VCaP (cell line): ENCODE results near the gene USP11.

Experiments
- H3K27ac ChIP-seq: fragments of 450-650 bp; 2 replicates; pipeline ENCODE4 v1.5.1; 2017
- TF ChIP-seq, protein P1 (sequence below): fragments of 450-650 bp; conservative IDR thresholded peaks from 2 replicates; pipeline ENCODE4 v1.5.1; 2017; ENCODE audit warnings: mild to moderate bottlenecking, moderate library complexity

Gene USP11

DNA sequence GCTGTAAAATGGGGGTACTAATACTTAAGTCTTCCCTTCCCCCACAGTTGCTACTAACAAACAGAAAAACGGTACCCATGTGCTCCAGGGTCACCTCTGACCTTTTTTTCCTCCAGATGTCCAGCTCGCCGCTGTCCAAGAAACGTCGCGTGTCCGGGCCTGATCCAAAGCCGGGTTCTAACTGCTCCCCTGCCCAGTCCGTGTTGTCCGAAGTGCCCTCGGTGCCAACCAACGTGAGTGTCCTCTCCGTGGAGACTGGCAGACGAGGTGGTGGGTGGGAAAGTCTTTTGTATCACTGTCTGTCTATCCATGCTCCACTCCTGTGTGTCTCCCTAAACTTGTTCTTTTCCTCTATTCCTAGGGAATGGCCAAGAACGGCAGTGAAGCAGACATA lies 34.1 kb upstream of the USP11 start:
- TF ChIP-seq, protein P1, sequence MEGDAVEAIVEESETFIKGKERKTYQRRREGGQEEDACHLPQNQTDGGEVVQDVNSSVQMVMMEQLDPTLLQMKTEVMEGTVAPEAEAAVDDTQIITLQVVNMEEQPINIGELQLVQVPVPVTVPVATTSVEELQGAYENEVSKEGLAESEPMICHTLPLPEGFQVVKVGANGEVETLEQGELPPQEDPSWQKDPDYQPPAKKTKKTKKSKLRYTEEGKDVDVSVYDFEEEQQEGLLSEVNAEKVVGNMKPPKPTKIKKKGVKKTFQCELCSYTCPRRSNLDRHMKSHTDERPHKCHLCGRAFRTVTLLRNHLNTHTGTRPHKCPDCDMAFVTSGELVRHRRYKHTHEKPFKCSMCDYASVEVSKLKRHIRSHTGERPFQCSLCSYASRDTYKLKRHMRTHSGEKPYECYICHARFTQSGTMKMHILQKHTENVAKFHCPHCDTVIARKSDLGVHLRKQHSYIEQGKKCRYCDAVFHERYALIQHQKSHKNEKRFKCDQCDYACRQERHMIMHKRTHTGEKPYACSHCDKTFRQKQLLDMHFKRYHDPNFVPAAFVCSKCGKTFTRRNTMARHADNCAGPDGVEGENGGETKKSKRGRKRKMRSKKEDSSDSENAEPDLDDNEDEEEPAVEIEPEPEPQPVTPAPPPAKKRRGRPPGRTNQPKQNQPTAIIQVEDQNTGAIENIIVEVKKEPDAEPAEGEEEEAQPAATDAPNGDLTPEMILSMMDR: no peak

GRCh38 chrX:47199286-47199685 lies 33.5 kb upstream of the USP11 start:
- H3K27ac ChIP-seq: no peak overlapping the region
- TF ChIP-seq, protein P1: no peak

More for the DNA sequence above, 34.1 kb upstream of the USP11 start:
- no peak overlapping the region for H3K27ac ChIP-seq

- no peak overlapping the region for H3K27ac ChIP-seq
- TF ChIP-seq, protein P1: no peak
These were observed 32.2 kb upstream of the USP11 start for GRCh38 chrX:47200385-47201150.

DNA sequence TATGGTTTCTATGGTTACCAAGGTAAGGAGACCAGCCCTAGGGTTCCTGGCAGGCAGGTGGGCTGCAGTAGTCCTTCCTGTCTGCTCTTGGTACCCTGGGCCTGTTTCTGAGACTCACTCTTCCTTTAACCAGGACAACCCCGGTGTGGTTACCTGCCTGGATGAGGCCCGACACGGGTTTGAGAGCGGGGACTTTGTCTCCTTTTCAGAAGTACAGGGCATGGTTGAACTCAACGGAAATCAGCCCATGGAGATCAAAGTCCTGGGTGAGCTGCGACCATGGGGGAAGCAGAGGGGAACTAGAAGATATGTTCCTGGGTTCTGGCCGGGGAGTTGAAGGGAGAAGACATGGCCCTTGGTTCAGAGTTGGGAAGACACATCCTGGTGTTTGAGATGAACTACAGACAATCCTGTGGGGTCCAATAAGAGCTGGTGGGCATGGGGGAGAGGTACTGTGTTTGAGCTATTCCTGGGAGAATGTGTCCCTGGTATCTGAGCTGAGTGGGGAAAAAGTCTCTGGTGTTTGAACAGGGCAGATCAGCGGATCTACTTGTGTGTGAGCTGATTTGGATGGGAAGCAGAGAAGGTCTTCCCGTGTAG lies 31.4 kb upstream of the USP11 start:
- no peak overlapping the region for H3K27ac ChIP-seq

DNA sequence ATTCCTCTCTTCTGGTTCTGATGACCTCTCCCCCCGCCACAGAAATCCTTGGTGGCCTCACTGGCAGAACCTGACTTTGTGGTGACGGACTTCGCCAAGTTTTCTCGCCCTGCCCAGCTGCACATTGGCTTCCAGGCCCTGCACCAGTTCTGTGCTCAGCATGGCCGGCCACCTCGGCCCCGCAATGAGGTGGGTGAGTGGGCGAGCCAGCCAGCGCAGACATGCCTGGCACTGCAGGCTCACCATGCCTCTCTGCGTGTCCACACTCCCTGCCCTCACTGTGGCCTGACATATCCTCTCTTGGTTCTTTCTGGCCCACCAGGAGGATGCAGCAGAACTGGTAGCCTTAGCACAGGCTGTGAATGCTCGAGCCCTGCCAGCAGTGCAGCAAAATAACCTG lies 30.5 kb upstream of the USP11 start:
- TF ChIP-seq, protein P1: no peak
- no peak overlapping the region for H3K27ac ChIP-seq

More for the DNA sequence above, 31.4 kb upstream of the USP11 start:
- TF ChIP-seq, protein P1: no peak

DNA sequence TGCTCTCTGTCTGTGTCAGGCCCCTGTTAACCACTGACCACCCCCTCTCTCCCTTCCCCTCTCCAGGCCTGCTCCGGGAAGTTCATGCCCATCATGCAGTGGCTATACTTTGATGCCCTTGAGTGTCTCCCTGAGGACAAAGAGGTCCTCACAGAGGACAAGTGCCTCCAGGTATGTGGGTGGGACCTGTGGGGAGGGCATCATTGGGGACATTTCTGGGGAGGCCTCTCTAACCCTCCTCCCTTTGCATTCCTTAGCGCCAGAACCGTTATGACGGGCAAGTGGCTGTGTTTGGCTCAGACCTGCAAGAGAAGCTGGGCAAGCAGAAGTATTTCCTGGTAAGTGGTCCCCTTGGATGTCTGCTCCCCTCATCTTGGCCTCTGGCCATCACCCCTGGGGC lies 29.9 kb upstream of the USP11 start:
- TF ChIP-seq, protein P1: no peak
- H3K27ac ChIP-seq: no peak overlapping the region

DNA sequence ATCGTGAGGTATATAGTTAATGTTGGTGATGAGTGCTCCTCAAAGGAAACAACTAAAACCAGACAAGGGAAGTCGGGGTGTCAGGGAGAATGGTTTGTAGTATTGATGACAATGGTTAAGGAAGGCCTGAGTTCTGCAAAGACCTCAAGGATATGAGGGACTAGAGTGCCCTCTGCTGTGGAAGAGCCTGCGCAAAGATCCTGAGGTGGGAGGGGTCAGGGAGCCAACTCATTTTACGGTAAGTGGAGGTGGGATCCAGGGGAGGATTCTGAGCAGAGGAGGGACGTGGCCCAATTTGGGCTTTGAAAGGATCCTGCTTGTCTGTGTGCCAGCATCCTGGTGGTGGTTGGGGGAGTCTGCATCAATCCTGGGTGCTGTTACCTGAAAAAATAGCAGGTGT lies 27.8 kb upstream of the USP11 start:
- TF ChIP-seq, protein P1: no peak

More for the DNA sequence above, 27.8 kb upstream of the USP11 start:
- H3K27ac ChIP-seq: no peak overlapping the region
